D721Med (cell line): Measurements from ENCODE around the gene NDUFAB1.

Experiments used
- DNase-seq: peaks from one replicate; pipeline ENCODE4 v3.0.0; 2011; ENCODE audit warnings: low spot score; ENCODE audit not compliant: insufficient read length
- FAIRE-seq: peaks from 2 replicates; lab custom pipeline; 2011; peaks lifted over from hg19 to GRCh38; lab: Jason Lieb, UNC
- TF ChIP-seq, protein P1 (sequence below): IDR thresholded peaks from 2 replicates; pipeline ENCODE4 v1.5.1; 2012; ENCODE audit warnings: mild to moderate bottlenecking, control low read depth; ENCODE audit not compliant: insufficient read depth; ENCODE audit errors: missing control alignments

The NDUFAB1 gene

GRCh38 chr16:23535901-23536300, 60.2 kb downstream of the NDUFAB1 start:
- DNase-seq = no peak
- TF ChIP-seq, protein P1, sequence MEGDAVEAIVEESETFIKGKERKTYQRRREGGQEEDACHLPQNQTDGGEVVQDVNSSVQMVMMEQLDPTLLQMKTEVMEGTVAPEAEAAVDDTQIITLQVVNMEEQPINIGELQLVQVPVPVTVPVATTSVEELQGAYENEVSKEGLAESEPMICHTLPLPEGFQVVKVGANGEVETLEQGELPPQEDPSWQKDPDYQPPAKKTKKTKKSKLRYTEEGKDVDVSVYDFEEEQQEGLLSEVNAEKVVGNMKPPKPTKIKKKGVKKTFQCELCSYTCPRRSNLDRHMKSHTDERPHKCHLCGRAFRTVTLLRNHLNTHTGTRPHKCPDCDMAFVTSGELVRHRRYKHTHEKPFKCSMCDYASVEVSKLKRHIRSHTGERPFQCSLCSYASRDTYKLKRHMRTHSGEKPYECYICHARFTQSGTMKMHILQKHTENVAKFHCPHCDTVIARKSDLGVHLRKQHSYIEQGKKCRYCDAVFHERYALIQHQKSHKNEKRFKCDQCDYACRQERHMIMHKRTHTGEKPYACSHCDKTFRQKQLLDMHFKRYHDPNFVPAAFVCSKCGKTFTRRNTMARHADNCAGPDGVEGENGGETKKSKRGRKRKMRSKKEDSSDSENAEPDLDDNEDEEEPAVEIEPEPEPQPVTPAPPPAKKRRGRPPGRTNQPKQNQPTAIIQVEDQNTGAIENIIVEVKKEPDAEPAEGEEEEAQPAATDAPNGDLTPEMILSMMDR = no peak
- FAIRE-seq = no peak

DNA sequence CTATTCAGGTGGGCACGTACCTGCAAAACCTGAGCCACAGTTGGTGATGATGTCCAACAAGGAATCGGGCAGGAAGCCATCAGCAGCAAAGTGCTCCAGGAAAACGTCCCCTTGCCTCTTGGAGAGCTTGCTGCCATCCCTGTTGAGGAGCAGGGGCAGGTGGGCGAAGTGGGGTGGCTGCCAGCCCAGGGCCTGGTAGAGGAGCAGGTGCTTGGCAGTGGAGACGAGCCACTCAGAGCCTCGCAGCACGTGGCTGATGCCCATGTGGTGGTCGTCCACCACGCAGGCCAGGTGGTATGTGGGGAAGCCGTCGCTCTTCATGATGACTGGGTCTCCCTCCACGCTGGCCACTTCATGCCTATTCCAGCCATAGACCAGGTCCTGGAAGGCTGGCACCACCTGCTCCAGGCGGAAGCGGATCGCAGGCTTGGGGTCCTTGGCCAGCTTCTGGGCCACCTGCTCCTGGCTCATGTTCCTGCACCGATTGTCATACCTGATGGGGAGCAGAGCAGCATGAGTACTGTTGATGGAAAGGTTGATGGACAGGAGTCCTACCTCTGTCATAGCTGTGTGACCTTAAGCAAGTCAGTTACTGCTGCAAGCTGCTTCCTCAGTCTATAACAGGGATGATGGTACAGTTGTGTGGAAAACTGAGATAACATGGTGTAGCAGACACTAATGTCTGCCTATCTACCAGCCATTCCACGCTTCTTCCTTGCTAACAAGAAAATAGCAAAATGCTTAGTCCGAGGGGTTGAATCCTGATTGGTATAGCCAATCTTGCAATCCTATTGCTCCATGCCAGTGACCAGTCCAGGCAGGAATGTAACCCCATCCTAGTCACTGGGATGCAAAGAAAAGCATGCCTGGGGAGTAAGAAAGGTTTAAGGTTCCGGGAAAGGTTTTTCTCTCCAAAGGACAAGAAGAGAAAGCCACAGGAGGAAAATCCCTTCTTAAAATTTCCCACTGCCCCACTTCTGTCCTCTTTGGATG, 61.0 kb downstream of the NDUFAB1 start:
- TF ChIP-seq, protein P1 = no peak

GRCh38 chr16:23532448-23532847, 63.7 kb downstream of the NDUFAB1 start:
- TF ChIP-seq, protein P1 = no peak
- DNase-seq (no peak), FAIRE-seq (no peak)

More for the DNA sequence above, 61.0 kb downstream of the NDUFAB1 start:
- DNase-seq (no peak), FAIRE-seq (no peak)
